ENCODE measurements around the gene SDK1.
"Not testable (repeated sequence)": the region's sequence is repeated elsewhere in the genome, so short reads cannot be mapped to it uniquely, and the experiment has no call there.

SDK1 gene

GRCh38 chr7:3710122-3710521 lies 409.1 kb downstream of the SDK1 start:
- DNase-seq (ENCODE audit: extremely low read depth in 1 of 2, low read depth in 1 of 2), result no peak

- DNase-seq (ENCODE audit: extremely low read depth in 1 of 2, low read depth in 1 of 2), result no peak
Observed at GRCh38 chr7:3710531-3710930, 409.5 kb downstream of the SDK1 start.

- DNase-seq (ENCODE audit: extremely low read depth in 1 of 2, low read depth in 1 of 2), result no peak
Observed at GRCh38 chr7:3712841-3713240, 411.8 kb downstream of the SDK1 start.

- DNase-seq (ENCODE audit: extremely low read depth in 1 of 2, low read depth in 1 of 2), result no peak
Observed at GRCh38 chr7:3721422-3721821, 420.4 kb downstream of the SDK1 start.

GRCh38 chr7:3722396-3722922 lies 421.4 kb downstream of the SDK1 start:
- no peak for DNase-seq (ENCODE audit: extremely low read depth in 1 of 2, low read depth in 1 of 2)

GRCh38 chr7:3725155-3726059 lies 424.4 kb downstream of the SDK1 start:
- DNase-seq (ENCODE audit: extremely low read depth in 1 of 2, low read depth in 1 of 2), result no peak

- DNase-seq (ENCODE audit: extremely low read depth in 1 of 2, low read depth in 1 of 2), result no peak
Observed at GRCh38 chr7:3730276-3730675, 429.2 kb downstream of the SDK1 start.

- DNase-seq (ENCODE audit: extremely low read depth in 1 of 2, low read depth in 1 of 2), result no peak
Observed at GRCh38 chr7:3732395-3733005, 431.4 kb downstream of the SDK1 start.

- DNase-seq (ENCODE audit: extremely low read depth in 1 of 2, low read depth in 1 of 2), result no peak
Observed at GRCh38 chr7:3733541-3734140, 432.6 kb downstream of the SDK1 start.

GRCh38 chr7:3738964-3739363 lies 437.9 kb downstream of the SDK1 start:
- DNase-seq (ENCODE audit: extremely low read depth in 1 of 2, low read depth in 1 of 2), result no peak

GRCh38 chr7:3739983-3740382 lies 438.9 kb downstream of the SDK1 start:
- DNase-seq (ENCODE audit: extremely low read depth in 1 of 2, low read depth in 1 of 2), result no peak

- DNase-seq (ENCODE audit: extremely low read depth in 1 of 2, low read depth in 1 of 2), result no peak
Observed at GRCh38 chr7:3747467-3747866, 446.4 kb downstream of the SDK1 start.

GRCh38 chr7:3748389-3748788 lies 447.3 kb downstream of the SDK1 start:
- DNase-seq (ENCODE audit: extremely low read depth in 1 of 2, low read depth in 1 of 2), result no peak

GRCh38 chr7:3753868-3754267 lies 452.8 kb downstream of the SDK1 start:
- no peak for DNase-seq (ENCODE audit: extremely low read depth in 1 of 2, low read depth in 1 of 2)

- no peak for DNase-seq (ENCODE audit: extremely low read depth in 1 of 2, low read depth in 1 of 2)
Observed at GRCh38 chr7:3754493-3755341, 453.7 kb downstream of the SDK1 start.

GRCh38 chr7:3755778-3756453 lies 454.9 kb downstream of the SDK1 start:
- DNase-seq (ENCODE audit: extremely low read depth in 1 of 2, low read depth in 1 of 2), result not testable (repeated sequence)

GRCh38 chr7:3757059-3757458 lies 456.0 kb downstream of the SDK1 start:
- no peak for DNase-seq (ENCODE audit: extremely low read depth in 1 of 2, low read depth in 1 of 2)

- DNase-seq (ENCODE audit: extremely low read depth in 1 of 2, low read depth in 1 of 2), result no peak
Observed at GRCh38 chr7:3760651-3761050, 459.6 kb downstream of the SDK1 start.

GRCh38 chr7:3762146-3762831 lies 461.2 kb downstream of the SDK1 start:
- DNase-seq (ENCODE audit: extremely low read depth in 1 of 2, low read depth in 1 of 2), result no peak
